CD4-positive, alpha-beta T cell treated with Interferon alpha-2 for 1 hour (primary cell): ENCODE measurements around the gene CCSAP.

ENCODE experiments used
- DNase-seq, 2 donors: peaks; one replicate each; pipeline ENCODE4 v3.0.0-alpha.2; 2020 to 2022

Gene CCSAP

DNA sequence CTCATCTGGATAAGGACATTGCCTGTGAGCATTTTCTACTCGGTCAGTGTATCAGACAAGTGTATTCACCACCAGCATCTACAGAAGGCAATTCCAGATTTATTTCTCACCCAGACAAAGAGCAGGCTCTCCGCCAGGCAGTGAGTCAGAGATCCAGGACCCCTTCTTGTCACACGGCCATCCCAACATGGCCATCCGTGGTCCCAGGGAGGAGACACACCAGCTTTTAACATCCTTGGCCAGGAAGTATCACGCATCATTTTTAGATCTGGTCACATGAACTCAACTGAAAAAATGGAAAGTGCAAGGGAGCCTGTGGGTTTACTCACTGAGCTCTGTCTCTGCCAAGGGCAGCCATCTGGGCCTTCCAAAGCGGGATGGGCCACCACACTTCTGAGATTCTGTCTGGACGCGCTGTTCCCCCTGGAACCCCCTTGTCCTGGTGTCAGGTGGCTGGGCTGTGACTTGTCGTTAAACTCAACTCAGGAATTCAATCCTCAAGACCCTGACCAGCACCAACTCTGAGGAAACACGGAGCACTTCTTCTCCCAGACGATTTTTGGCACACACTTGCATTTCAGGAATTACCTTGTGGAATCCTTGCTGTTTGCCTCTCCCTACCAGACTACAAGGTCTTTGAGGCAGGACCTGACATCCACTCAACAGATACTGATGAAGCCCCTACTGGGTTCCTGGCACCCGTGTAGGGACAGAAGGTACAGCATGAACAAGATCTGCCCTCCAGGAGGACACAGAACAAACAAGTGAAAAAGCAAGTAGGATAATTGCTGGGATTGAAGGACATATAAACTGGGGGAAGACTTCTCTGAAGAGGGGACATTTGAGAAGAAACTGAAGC lies 21.6 kb upstream of the CCSAP start:
- DNase-seq: no peak

DNA sequence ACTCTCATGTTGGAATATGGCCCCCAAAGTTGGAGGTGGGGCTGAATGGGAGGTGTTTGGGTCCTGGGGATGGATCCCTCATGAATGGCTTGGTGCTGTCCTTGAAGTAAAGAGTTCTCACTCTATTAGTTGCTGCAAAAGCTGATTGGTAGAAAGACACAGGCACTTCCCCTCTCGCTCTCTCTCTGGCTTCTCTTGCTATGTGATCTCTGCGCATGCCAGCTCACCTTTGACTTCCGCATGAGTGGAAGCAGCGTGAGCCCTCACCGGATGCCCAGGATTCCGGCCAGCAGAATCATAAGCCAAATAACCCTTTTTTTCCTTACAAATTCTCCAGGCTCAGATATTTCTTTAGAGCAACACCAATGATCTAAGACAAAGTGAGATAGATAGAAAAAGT lies 20.9 kb upstream of the CCSAP start:
- DNase-seq: no peak

DNA sequence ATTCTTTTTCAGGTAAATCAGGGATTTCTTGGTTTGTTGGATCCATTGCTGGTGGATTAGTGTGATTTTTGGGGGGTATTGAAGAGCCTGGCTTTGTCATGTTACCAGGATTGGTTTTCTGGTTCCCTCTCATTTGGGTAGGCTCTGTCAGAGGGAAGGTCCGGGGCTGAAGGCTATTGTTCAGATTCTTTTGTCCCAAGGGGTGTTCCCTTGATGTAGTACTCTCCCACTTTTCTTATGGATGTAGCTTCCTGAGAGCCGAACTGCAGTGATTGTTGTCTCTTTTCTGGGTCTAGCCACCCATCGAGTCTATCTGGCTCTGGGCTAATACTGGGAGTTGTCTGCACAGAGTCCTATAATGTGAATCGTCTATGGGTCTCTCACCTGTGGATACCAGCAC lies 17.6 kb upstream of the CCSAP start:
- DNase-seq: no peak

DNA sequence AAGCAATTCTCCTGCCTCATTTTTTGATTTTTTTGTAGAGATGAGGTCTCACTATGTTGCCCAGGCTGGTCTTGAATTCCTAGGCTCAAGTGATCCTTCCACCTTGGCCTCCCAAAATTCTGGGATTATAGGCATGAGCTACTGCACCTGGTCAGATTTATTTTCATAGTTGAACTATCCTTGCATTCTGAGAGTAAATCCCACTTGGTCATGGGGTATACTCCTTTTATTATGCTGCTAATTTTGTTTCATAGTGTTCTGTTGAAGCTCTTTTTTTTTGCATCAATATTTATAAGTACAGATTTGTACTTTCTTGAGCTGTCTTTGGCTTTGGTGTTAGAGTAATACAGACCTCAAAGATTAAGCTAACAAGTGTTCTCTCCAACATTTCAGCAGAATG lies 12.8 kb upstream of the CCSAP start:
- no peak for DNase-seq

DNA sequence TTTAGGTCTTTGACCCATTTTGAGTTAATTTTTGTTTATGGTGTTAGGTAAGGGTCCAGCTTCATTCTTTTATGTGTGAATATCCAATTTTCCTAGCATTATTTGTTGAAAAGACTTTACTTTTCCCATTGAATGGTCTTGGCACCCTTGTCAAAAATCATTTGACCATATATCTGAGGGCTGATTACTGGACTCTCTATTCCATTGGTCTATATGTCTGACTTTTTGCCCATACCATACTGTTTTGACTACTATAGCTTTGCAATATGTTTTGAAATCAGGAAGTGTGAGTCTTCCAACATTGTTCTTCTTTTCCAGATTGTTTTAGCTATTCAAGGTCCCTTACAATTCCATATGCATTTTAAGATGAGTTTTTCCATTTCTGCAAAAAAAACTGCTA lies 11.4 kb upstream of the CCSAP start:
- DNase-seq: no peak

DNA sequence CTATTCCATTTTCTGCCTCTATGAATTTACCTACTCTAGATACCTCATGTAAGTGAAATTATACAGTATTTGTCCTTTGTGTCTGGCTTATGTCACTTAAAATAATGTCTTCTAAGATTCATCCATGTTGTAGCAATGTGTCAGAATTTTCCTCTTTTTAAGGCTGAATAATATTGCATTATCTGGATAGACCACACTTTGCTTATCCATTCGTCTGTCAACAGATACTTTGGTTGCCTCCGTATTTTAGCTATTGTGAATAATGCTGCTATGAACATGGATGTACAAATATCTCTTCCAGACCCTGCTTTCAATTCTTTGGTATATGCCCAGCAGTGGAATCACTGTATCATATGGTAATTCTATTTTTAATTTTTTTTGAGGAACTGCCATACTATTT lies 10.1 kb upstream of the CCSAP start:
- no peak for DNase-seq

DNA sequence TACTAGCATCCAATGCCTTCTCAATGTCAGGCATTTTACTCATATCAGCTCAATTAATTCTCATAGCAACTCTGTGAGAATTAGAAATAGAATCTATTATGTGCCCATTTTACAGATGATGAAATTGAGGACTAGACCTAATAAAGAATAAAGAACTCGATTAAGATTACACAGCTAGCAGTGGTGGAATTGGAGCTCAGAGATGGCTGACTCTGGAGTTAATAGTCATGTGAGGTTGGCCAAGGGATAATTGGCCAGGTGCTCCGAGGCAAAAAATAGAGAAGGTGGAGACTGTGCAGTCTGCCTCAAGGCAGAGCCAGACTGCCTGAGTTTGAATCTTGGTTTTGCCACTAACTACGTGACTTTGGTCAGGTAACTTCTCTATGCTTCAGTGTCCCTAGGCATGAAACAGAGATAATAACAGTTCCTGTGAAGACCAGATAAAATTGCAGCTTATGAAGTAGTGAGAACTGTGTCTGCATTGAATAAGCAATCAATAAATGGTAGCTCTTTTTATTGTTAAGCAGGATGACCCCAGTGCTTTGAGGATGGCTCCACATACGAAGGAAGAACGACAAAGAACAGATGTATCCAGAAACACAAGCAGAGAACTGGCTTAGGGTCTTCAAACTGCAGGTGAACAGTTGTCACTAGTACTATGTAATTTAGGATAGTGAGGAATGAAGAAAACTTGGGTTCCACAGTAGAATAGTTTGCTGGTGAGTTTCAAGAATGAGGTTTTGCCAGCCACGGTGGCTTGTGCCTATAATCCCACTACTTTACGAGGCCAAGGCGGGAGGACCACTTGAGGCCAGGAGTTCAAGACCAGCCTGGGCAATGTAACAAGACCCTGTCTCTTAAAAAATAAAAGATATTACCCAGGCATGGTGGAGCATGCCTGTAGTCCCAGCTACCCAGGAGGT lies 6.9 kb upstream of the CCSAP start:
- DNase-seq: no peak

DNA sequence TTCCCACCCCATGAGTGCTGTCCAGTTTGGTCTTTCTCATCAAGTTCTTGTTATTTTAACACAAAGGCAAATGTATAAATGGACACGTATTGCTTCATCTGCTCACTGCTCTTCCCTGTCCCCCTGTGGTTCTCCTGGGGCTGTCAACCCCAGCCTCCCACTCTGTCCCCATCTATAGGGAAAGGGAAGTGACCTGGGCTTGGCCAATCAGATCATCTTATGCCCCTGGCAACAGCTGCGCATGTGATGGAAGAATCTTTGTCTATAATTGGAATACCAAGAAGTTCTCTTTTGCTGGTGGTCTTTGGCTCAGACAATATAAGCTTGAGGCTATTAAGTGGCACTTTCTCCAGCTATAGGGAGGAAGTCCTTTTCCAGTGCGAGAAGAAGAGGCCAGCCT lies 4.7 kb upstream of the CCSAP start:
- DNase-seq: no peak

DNA sequence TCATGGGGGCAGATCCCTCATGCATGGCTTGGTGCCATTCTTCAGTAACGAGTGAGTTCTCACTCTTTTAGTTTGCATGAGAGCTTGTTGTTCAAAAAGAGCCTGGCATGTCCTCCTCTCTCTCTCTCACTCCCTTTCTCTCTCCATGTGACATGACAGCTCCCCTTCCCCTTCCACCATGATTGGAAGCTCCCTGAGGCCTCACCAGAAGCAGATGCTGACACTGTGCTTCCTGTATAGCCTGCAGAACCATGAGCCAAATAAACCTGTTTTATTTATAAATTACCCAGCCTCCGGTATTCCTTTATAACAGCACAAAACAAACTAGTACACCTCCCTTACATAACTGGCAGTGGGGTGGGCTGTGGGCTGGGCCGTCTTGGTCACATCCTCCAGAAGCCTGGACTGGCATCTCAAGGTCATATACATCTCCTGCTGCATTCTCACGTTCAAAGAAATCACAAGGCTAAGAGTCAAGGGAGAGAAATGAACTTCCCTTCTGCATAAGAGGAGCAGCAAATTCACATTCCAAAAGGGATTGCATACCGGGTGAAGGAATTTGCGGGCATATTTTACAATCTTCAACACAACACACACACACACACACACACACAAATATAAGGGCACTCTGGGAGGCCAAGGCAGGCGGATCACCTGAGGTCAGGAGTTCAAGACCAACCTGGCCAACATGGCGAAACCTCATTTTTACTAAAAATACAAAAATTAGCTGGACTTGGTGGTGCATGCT lies 2.3 kb upstream of the CCSAP start:
- DNase-seq: no peak

DNA sequence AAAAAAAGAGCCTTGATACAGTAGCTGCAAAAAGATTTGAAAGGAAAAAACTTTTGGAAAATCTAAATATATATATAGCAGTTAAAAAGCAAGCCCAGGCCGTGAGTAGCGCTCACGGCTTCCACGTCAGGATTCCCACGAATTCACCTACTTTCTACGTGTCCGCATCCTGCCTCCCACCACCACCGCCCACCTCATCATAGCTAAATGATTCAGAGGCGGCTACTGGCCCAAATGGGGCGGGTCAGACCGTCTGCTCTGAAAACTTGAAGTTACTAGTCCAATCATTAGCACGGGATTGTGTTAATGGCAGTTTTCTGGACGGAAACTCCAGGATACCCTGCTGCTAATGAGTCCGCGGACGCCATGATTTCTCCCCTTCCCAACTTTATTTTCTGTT lies 1.3 kb upstream of the CCSAP start:
- no peak for DNase-seq

DNA sequence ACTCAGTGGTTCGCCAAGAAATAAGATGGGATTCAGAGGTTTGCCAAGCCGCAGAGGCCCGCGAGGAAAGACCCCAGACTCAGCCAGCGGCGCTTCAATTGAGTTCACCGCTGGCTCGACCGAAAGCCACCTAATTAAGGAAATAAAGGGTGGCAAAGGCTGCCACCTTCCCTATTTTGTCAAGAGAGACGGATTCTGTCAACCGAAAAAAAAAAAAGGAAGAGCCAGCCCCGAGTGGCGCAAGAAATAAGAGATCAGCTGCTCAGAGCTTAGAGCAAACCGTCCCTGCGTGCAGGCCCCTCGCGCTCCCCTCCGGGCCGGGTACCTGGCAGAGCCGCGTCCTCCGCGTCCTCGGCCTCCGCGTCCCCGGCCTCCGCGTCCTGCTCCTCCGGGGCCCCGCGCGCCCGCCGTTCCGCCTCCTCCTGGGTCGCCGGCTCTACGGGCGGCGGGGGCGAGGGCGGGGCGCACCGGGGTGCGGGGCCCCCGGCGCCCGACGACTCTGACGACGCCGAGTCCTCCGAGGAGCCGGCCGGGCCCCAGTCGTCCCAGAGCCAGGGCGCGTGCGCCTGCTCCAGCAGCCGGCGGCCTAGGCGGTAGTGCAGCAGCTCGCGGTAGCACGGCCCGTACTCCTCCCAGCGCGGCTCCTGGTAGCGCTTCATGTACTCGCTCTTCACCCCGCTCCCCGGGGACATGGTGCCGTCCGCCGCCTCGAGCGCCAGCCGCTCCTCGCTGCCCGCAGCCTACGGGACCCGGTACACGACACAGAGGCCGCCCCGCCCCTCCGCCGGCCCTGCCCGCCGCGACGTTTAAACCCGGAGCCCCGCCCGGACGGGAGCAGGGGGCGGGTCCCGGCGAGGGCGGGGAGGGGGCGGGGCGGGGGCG lies 832 bp downstream of the CCSAP start:
- DNase-seq: peak; percentile 82 to 90

DNA sequence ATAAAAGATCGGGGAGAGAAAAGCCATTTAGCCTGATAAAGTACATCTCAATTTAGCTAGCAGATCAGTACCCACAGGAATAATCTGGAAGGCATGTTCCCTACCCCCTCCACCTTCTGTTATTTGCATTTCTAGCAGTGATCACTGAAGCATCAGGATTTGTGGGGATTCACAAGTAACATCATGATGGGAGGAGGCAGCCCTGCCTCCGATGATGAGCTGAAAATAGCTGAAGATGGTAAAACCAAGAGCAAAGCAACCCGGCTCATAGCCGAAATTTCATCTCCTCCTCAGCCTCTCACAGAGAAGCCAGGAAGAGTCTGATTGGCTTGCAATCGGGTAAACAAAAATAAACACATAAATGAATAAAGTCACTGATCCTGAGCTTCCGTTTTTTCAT lies 2.4 kb downstream of the CCSAP start:
- no peak for DNase-seq

DNA sequence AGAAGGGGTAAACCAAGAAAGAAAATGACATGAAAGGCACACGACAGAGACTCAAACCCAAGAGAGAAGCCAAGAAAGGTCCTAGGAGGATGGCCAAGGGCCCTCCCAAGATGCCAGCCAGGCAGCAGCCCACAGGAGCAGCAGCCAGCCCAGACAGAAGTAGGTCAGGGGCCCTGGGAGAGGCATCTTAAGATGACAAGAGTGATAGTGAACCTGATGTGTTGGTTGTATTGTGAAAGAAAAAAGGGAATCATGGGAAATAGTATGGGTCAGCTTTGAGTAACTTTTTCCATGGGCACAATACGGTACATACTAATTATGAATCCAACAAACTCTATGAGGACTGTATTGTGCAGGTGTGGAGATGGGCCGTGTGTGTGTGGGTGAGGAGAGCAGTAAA lies 3.3 kb downstream of the CCSAP start:
- DNase-seq: peak in 1 of 2 donors; percentile 20

DNA sequence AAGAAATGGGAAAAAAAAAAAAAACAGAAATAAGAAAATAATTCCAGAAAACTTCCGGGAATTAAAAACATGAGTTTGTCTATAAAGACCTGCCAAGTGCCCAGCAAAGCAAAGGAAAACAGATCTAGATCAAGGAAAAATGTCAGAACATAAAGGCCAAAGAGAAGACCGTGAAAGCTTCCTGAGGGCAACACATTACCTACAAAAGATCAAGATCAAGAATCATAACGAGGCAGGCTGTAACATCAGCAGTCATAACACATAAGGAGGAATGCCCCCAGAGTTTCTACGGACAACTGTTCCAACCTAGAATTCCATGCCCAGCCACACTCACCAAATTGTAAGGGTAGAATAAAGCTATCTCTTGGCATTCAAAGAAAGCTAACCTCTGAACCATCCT lies 3.8 kb downstream of the CCSAP start:
- no peak for DNase-seq

DNA sequence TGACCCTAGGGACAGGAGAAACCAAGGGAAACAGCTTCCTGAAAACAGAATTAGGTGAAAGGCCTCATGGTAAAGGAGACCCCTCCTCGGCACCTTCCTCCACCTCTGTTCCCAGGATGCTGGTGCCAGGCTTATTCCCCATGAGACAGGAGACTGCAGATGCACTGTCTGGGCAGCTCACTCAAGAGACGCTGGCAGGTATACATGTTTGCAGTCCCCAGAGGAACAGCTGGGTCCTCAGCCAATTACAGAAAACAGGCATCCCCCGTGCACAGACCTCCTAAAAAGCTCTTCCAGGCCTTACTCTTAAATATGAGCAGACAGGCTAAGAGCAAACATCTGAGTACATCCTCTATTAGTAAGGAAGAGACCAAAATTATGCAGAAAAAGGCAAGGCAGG lies 6.5 kb downstream of the CCSAP start:
- DNase-seq: no peak

DNA sequence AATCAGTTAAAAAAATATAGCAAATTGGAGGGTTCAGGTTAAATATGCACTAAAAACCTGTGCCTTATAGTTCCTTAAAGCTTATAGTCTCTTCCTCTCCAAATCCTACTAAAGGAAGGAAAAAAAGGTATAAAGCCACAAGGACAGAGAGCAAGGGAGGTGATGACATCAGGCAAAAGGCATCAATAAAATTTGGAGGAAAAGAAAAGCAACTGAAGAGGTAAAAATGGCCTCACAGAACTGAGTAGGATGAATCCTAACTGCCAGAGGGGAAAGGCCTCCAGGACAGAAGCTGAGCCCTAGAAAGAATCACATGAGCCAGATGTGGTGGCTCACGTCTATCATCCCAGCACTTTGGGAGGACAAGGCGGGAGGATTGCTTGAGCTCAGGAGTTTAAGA lies 8.1 kb downstream of the CCSAP start:
- DNase-seq: no peak

DNA sequence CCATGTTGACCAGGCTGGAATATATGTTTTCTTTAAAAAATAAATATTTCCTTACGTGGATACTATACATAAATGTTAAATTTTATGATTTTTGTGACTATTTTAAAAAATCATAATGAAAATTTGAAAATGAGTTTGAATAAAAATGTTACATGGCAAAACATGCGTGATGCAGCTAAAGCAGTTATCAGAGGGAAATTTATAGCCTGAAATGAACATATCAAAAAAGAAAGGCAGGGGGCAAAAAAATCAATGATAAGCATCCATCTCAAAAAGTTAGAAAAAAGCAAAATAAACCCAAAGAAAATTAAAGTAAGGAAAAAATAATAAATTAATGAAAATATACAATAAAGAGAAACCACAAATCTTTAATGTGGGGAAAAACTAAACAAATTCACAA lies 8.6 kb downstream of the CCSAP start:
- DNase-seq: no peak

DNA sequence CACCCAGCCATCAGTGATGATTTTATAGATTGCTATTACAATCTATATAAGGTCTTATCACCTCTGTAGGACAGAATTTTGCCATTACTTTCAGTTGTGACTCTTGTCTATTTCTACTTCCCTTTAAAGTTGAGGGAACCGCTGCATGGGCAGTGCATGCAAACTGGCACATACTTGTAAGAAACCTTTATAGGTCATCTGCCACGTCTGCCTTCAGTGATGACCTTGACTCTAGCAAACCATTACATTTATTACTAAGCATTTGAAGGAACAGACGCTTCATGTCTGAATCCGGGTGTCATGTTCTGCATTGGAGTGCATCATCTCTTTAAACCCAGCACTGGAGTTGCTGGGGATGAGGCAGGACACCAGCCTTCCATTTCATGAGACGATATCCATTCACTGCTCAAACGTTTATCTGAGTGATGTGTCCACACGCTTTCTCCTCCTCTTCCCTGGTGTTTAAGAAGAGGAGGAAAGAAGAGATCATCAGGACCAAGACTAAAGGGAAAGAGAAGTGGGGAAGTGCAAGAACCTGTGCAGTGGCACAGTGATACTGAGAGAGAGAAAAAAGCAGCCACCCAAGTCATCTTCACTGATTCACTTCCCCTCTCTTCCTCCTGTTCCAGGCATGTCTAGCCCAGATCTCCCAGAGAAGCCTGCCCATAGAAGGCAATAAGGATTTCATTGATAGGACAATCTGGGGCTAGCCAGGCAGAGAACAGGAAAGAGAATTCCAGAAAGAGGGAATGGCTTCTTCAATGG lies 14.1 kb downstream of the CCSAP start:
- DNase-seq: no peak

DNA sequence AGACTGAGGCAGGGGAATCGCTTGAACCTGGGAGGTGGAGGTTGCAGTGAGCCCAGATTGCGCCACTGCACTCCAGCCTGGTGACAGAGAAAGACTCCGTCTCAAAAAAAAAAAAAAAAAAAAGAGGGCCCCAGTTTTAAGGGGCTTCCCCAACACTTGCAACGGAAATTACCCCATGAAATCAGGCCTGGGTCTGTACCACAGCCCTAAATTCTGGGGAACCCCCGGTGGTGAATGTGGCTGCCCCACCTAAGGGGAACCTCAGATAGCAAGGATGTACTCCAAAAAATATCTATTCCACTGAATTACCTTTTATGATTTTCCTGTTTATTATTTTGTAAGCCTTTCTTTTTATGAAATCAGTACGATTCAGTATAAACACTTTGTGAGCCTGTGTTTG lies 15.1 kb downstream of the CCSAP start:
- DNase-seq: peak; percentile 28 to 64

DNA sequence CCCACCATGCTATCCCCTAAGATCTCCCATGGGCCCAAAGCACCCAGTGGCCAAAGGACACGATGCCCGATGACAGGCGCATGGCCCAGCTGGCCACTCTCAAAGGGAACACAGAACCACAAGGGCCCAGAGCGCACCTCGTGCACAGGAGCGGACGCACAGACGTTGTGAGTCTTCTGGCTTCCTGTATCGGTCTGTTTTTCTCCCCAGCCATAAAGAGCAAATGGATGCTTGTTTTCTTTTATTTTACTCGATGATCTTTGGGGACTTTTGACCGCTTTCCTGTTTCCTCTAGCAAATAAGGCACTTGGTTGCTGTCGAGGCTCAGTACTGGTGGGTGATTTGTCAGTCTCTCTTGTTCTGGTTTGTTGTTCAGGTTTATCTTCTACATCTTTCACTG lies 16.2 kb downstream of the CCSAP start:
- DNase-seq: peak in 1 of 2 donors; percentile 47

DNA sequence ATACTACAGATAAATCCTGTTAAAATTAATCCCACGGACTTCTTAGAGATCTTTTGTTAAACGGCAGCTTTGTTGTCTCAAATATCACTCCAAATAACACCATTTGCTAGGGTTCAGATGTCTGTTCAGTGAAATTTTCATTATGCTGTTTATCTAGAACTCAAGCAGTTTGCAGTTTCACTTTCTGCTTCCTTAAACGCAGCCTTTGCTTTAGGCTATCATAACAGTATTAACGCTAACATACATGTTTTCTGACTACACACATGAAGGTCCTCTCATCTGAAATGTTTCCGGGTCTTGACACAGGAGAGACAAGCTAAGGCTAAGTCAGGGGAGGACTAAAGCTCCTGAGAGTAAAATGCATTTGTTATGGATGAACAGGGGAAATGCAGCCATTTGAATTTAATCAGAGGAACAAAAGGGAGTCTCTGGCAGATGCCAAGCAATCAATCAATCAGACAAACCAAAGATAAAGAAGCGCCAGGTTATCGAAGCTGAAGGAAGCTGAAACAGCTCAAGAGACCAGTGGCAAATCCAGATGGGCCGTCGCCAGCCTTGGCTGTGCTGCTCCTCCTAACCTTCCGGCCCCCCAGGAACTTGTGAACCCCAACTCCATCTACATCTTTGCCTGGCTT lies 16.9 kb downstream of the CCSAP start:
- DNase-seq: peak in 1 of 2 donors; percentile 35
